Sigmoid colon (tissue), 7 donors: ENCODE measurements around the gene KRT40. TPM values are rescaled to one million over a fixed set of nuclear protein-coding genes. Genes with fewer than 3 reads are reported as not detected.

Experiments used
- DNase-seq: peaks from one replicate; pipeline ENCODE4 v3.0.0-alpha.2; 2019
- H3K27ac ChIP-seq, 4 donors: fragments of 200-600 bp; sonication (generic); one replicate each; pipeline ENCODE4 v1.5.1; 2016 to 2019; ENCODE audit warnings: mild to moderate bottlenecking in 1 of 4
- H3K27me3 ChIP-seq, 3 donors: fragments of 200-600 bp; sonication (generic); one replicate each; pipeline ENCODE4 v1.5.1; 2019; ENCODE audit warnings: mild to moderate bottlenecking in 1 of 3
- H3K36me3 ChIP-seq, 4 donors: fragments of 200-600 bp; sonication (generic); one replicate each; pipeline ENCODE4 v1.5.1; 2016 to 2019
- H3K4me1 ChIP-seq, 4 donors: fragments of 200-600 bp; sonication (generic); one replicate each; pipeline ENCODE4 v1.5.1; 2017 to 2019
- H3K4me3 ChIP-seq, 4 donors: fragments of 200-600 bp; sonication (generic); one replicate each; pipeline ENCODE4 v1.5.1; 2017 to 2019; ENCODE audit warnings: mild to moderate bottlenecking in 2 of 4, moderate library complexity in 1 of 4
- H3K9me3 ChIP-seq, 4 donors: fragments of 200-600 bp in 3 of 4; sonication (generic) in 3 of 4; one replicate each; pipeline versions ENCODE4 v1.5.1 to v1.6.1; 2013 to 2019
- EP300 ChIP-seq, 4 donors: sonication (generic); formaldehyde crosslinking; IDR thresholded peaks; one replicate each; pipeline ENCODE4 v1.6.1; 2017; ENCODE audit warnings: antibody characterized with exemption in 4 of 4
- POLR2A ChIP-seq, 2 donors: fragments of 450-650 bp; IDR thresholded peaks; one replicate each; pipeline ENCODE4 v1.6.1; 2016; ENCODE audit warnings: antibody characterized with exemption in 2 of 2, mild to moderate bottlenecking in 2 of 2, moderate library complexity in 2 of 2
- POLR2AphosphoS5 ChIP-seq, 4 donors: sonication (generic); formaldehyde crosslinking; IDR thresholded peaks; one replicate each; pipeline ENCODE4 v1.6.1; 2017; ENCODE audit warnings: antibody characterized with exemption in 4 of 4
- WGBS, 2 donors: extraction: QIAGEN DNeasy Blood & Tissue Kit; methylation state at CpG; one replicate each; pipeline ENCODE4 v1.1.7; 2013; 5-methylcytosine and 5-hydroxymethylcytosine counted together
- intact Hi-C: fragments of 100-400 bp; cut with DNase I; formaldehyde crosslinking; loops from one replicate; pipeline ENCODE4 v1.15.1; 2023
- polyA plus RNA-seq, 3 donors: library from polyadenylated mRNA; stranded (reverse); fragments of 200-250 nt; gene quantifications; one replicate each; pipeline ENCODE4 v1.2.3, GENCODE V29; 2013
- total RNA-seq, 4 donors: library from RNA; depleted of rRNA; stranded (reverse); fragments of >200 nt; gene quantifications; one replicate each; pipeline ENCODE4 v1.1.0, GENCODE V29; 2016
- TF ChIP-seq, protein P1 (sequence below), 4 experiments: fragments of 450-650 bp in 3 of 4; fragments of 200-600 bp in 1 of 4; IDR thresholded peaks; one replicate each; pipeline ENCODE4 v1.5.1; 2016 to 2019; ENCODE audit warnings: antibody characterized with exemption in 4 of 4, mild to moderate bottlenecking in 3 of 4, moderate library complexity in 2 of 4
- donor health status: healthy with polysubstance abuse.
- donor health status: Bipolar disorder and iron deficiency.
- donor health status: healthy.

The KRT40 gene
- total RNA-seq: not detected
- polyA plus RNA-seq: under 1 TPM in 2 of 3 donors, not detected in 1; 0.16 to 0.60 TPM

DNA sequence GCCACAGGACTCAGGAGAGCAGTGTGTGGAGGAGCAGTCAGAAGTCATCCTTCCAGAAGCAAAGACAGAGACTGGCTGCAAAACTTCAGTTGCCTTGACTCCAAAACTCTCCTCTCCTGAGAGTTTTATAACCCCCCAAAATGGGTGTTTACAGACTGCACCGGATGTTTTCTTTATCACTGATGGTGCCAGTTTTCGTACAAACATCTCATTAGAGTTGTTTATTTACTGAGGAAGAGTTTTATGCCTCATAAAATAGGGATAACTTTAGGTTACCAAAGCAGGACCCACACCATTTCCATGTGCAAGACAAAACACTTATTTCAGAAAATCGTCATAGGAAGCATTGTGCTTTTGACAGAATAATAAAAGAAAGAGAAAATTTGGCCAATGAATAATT, at the start of gene KRT40:
TSS of gene KRT40 (minus strand) at position 101 of the 400 bp plus-strand sequence. CDS start at position 48, 53 bp downstream.
- TF ChIP-seq, protein P1, sequence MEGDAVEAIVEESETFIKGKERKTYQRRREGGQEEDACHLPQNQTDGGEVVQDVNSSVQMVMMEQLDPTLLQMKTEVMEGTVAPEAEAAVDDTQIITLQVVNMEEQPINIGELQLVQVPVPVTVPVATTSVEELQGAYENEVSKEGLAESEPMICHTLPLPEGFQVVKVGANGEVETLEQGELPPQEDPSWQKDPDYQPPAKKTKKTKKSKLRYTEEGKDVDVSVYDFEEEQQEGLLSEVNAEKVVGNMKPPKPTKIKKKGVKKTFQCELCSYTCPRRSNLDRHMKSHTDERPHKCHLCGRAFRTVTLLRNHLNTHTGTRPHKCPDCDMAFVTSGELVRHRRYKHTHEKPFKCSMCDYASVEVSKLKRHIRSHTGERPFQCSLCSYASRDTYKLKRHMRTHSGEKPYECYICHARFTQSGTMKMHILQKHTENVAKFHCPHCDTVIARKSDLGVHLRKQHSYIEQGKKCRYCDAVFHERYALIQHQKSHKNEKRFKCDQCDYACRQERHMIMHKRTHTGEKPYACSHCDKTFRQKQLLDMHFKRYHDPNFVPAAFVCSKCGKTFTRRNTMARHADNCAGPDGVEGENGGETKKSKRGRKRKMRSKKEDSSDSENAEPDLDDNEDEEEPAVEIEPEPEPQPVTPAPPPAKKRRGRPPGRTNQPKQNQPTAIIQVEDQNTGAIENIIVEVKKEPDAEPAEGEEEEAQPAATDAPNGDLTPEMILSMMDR (IDR thresholded peaks at IDR 0.05): no peak
- TF ChIP-seq POLR2A (IDR thresholded peaks at IDR 0.05) (no peak), POLR2AphosphoS5 (IDR thresholded peaks at IDR 0.05) (no peak), EP300 (IDR thresholded peaks at IDR 0.05) (no peak)
- H3K4me3 ChIP-seq: no peak within 1 kb of the TSS
- H3K27ac ChIP-seq: no peak within 1 kb of the TSS
- H3K4me1 ChIP-seq: peaks cover 0 to 8% (median 0%) of the 10 kb centered on the region in 4 donors
- intact Hi-C loops: no loop called here
- no peaks in the 10 kb centered on the region for H3K9me3 ChIP-seq
- DNase-seq: no peak
- 30 to 49% methylated on average over 3 of the region's 3 CpGs for WGBS, 2 donors
- no peaks in the 10 kb centered on the region for H3K27me3 ChIP-seq
- H3K36me3 ChIP-seq: no peaks in the 10 kb centered on the region

DNA sequence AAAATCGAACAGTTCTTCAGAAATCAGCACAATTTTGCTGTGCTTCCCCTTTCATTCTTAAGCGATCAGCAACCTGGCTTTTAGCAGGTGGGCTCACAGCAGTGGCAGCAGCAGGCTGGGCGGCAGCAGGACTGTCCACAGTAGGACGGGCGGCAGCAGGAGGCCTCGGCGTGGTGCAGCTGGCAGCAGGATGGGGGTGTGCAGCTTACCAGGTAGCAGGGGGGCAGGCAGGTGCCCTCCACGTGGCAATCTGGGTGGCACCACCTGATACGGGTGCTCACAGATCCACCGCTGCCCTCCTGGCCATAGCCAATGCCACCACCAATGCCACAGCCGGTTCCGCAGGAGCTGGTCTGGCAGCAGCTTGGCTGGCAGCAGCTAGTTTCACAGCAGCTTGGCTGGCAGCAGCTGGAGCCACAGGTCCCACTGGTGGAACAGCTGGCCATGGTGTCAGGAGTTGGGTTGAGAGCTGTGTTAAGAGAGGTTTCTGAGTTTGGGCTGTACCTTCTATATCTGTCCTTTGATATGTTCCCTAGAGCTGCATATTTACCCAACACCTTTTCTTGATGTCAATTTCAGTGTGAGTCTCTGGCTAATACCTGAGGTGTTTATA, 45.6 kb upstream of the KRT40 start, which contains the start of gene KRTAP1-4:
TSS of gene KRTAP1-4 (minus strand) at position 563 of the 613 bp plus-strand sequence. CDS start at position 446, 117 bp downstream.
- no peaks in the 10 kb centered on the region for H3K4me1 ChIP-seq
- intact Hi-C loops: no loop called here
- 85 to 91% methylated on average over 12 of the region's 12 CpGs for WGBS, 2 donors
- H3K27ac ChIP-seq: no peak within 1 kb of the TSS
- DNase-seq: no peak
- no peak for TF ChIP-seq POLR2A (IDR thresholded peaks at IDR 0.05)
- TF ChIP-seq EP300 (IDR thresholded peaks at IDR 0.05): no peak
- peaks cover 0 to 6% (median 0%) of the 10 kb centered on the region in 3 donors for H3K27me3 ChIP-seq
- no peaks in the 10 kb centered on the region for H3K36me3 ChIP-seq
- H3K9me3 ChIP-seq: no peaks in the 10 kb centered on the region
- H3K4me3 ChIP-seq: no peak within 1 kb of the TSS

DNA sequence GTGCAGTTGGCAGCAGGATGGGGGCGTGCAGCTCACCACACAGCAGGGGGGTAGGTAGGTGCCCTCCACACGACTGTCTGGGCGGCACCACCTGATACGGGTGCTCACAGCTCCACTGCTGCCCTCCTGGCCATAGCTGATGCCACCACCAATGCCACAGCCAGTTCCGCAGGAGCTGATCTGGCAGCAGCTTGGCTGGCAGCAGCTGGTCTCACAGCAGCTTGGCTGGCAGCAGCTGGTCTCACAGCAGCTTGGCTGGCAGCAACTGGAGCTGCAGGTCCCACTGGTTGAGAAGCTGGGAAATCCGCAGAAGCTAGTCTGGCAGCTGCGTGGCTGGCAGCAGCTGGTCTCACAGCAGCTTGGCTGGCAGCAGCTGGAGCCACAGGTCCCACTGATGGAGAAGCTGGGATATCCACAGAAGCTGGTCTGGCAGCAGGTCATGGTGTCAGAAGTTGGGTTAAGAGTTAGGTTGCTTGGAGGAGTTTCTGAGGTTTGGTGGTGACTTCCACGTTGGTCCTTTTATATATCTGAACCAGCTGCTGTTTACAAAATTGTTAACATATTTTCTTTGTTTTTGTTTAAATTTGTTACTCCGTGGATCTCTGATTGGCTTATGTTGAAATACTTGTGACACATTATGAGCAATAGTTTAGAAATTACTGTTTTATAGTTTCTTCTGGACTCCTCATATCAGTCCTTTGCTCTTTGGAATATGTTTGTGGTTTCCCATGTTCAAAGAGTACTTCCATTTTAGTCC, 42.8 kb upstream of the KRT40 start, which contains the start of gene KRTAP1-5:
TSS of gene KRTAP1-5 (minus strand) at position 494 of the 757 bp plus-strand sequence. CDS start at position 441, 53 bp downstream.
- 82 to 83% methylated on average over 9 of the region's 9 CpGs for WGBS, 2 donors
- TF ChIP-seq EP300 (IDR thresholded peaks at IDR 0.05) (no peak), POLR2A (IDR thresholded peaks at IDR 0.05) (no peak)
- TF ChIP-seq, protein P1 (IDR thresholded peaks at IDR 0.05): no peak
- no peak for DNase-seq
- no peaks in the 10 kb centered on the region for H3K4me1 ChIP-seq
- H3K27me3 ChIP-seq: peaks cover 0 to 6% (median 0%) of the 10 kb centered on the region in 3 donors
- H3K36me3 ChIP-seq: no peaks in the 10 kb centered on the region
- intact Hi-C loops: no loop called here
- no peak within 1 kb of the TSS for H3K27ac ChIP-seq
- no peak within 1 kb of the TSS for H3K4me3 ChIP-seq
- H3K9me3 ChIP-seq: no peaks in the 10 kb centered on the region

DNA sequence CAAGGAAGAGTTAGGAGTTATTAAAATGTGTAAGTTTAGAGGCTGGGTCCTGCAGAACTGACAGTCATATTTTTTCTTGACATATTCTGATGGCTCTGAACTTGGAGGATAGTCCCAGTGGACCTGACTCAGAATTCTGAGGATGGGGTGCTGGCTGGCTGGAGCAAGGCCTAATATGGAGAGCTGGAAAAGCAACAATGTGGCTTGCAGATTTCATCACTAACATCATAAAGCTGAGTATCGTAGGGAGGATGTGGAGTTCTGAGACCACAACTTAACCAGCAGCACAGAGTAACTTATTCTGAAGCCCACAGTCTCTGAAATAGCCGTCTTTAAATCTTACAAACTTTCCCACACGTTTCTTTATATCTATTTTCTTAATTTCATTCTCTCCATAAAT, 40.6 kb upstream of the KRT40 start:
- H3K4me1 ChIP-seq: no peaks in the 10 kb centered on the region
- H3K27ac ChIP-seq: no peak overlapping the region
- TF ChIP-seq EP300 (IDR thresholded peaks at IDR 0.05) (no peak), POLR2A (IDR thresholded peaks at IDR 0.05) (no peak)
- TF ChIP-seq, protein P1 (IDR thresholded peaks at IDR 0.05): no peak
- DNase-seq: no peak
- no peaks in the 10 kb centered on the region for H3K36me3 ChIP-seq
- H3K9me3 ChIP-seq: no peaks in the 10 kb centered on the region
- intact Hi-C loops: no loop called here
- peaks cover 0 to 3% (median 0%) of the 10 kb centered on the region in 3 donors for H3K27me3 ChIP-seq
- WGBS, 2 donors: 84 to 93% methylated on average over 3 of the region's 3 CpGs
- no peak overlapping the region for H3K4me3 ChIP-seq

DNA sequence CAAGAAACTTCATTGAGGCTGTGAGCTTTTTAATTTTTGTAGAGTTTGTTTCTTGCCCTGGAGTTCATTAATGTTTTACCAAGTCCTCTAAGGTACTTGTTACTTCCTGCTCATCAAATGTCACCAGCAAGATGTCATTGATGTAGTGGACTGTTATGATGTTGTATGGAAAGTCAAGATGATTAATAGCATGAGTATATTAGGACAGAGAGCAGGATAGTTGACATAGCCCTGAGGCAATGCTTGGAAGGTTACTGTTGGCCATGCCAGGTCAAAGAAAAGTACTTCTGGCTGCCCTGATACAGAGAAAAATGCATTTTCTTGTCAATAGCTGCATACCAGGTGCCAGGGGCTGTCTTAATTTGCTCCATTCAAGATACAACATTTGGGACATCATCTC, 36.2 kb upstream of the KRT40 start:
- Histone ChIP-seq H3K36me3 (no peaks in the 10 kb centered on the region), H3K27me3 (no peaks in the 10 kb centered on the region), H3K4me1 (no peaks in the 10 kb centered on the region), H3K9me3 (no peaks in the 10 kb centered on the region), H3K27ac (no peak overlapping the region), H3K4me3 (no peak overlapping the region)
- DNase-seq: no peak
- intact Hi-C loops: no loop called here
- no peak for TF ChIP-seq POLR2A (IDR thresholded peaks at IDR 0.05)
- TF ChIP-seq, protein P1 (IDR thresholded peaks at IDR 0.05): no peak
- TF ChIP-seq EP300 (IDR thresholded peaks at IDR 0.05): no peak
- TF ChIP-seq POLR2AphosphoS5 (IDR thresholded peaks at IDR 0.05): no peak
